Common myeloid progenitor, CD34-positive (primary cell): ENCODE data around the gene DPYSL4.

Experiments
- CTCF ChIA-PET: fragments of 350-600 bp; sonication (Branson Sonifier 250); formaldehyde crosslinking; loops from one replicate; lab custom pipeline; 2021; ENCODE audit warnings: antibody characterized with exemption; lab: Charles Lee
- POLR2A ChIA-PET: fragments of 350-600 bp; sonication (Branson Sonifier 250); formaldehyde crosslinking; loops from one replicate; lab custom pipeline; 2021; ENCODE audit warnings: antibody characterized with exemption; lab: Charles Lee
- DNase-seq, 3 donors: peaks; one replicate each; pipeline versions ENCODE4 v3.0.0 to v3.0.0-alpha.2; 2013
- H3K27ac ChIP-seq, 2 experiments: 1 replicate in 1 of 2; 2 replicates in 1 of 2; pipeline ENCODE4 v1.7.0; 2013; ENCODE audit warnings: inconsistent platforms in 2 of 2, low read length in 2 of 2, mild to moderate bottlenecking in 2 of 2, low read depth in 1 of 2, moderate library complexity in 1 of 2; ENCODE audit not compliant: severe bottlenecking in 2 of 2, insufficient read depth in 1 of 2, poor library complexity in 1 of 2
- H3K27me3 ChIP-seq, 5 experiments: replicated peaks in 2 of 5; 1 replicate in 3 of 5; 2 replicates in 2 of 5; pipeline versions ENCODE4 v1.6.1 to v1.7.0; 2013; ENCODE audit warnings: low read length in 4 of 5, mild to moderate bottlenecking in 2 of 5, moderate library complexity in 2 of 5, inconsistent platforms in 1 of 5; ENCODE audit not compliant: insufficient read depth in 5 of 5, control insufficient read depth in 4 of 5
- H3K36me3 ChIP-seq, 4 experiments: 1 replicate in 2 of 4; 2 replicates in 2 of 4; pipeline versions ENCODE4 v1.6.1 to v1.7.0; 2013; ENCODE audit warnings: low read length in 3 of 4, control low read depth in 1 of 4, mild to moderate bottlenecking in 1 of 4; ENCODE audit not compliant: control insufficient read depth in 4 of 4, insufficient read depth in 4 of 4
- H3K4me1 ChIP-seq, 4 experiments: 1 replicate in 3 of 4; 2 replicates in 1 of 4; pipeline versions ENCODE4 v1.6.1 to v1.7.1; 2013; ENCODE audit warnings: low read length in 3 of 4, mild to moderate bottlenecking in 3 of 4, control low read depth in 1 of 4, inconsistent platforms in 1 of 4, moderate library complexity in 1 of 4; ENCODE audit not compliant: control insufficient read depth in 4 of 4, insufficient read depth in 4 of 4; ENCODE audit errors: control extremely low read depth in 1 of 4
- H3K4me3 ChIP-seq, 7 experiments: 1 replicate in 4 of 7; 2 replicates in 3 of 7; pipeline versions ENCODE4 v1.5.1 to v1.7.0; 2013; ENCODE audit warnings: mild to moderate bottlenecking in 7 of 7, low read length in 6 of 7, moderate library complexity in 6 of 7, inconsistent platforms in 2 of 7, low read depth in 2 of 7, control low read depth in 1 of 7; ENCODE audit not compliant: insufficient read depth in 4 of 7, control insufficient read depth in 1 of 7; ENCODE audit errors: extremely low read depth in 1 of 7
- H3K9me3 ChIP-seq, 5 experiments: 1 replicate in 4 of 5; 2 replicates in 1 of 5; pipeline versions ENCODE4 v1.6.1 to v1.7.1; 2013; ENCODE audit warnings: low read length in 4 of 5, mild to moderate bottlenecking in 2 of 5, inconsistent platforms in 1 of 5, low read depth in 1 of 5, moderate library complexity in 1 of 5; ENCODE audit not compliant: control insufficient read depth in 4 of 5, insufficient read depth in 2 of 5; ENCODE audit errors: control extremely low read depth in 1 of 5
- WGBS: methylation state at CpG from one replicate; pipeline ENCODE4 v1.1.5; 2013; ENCODE audit not compliant: insufficient coverage; 5-methylcytosine and 5-hydroxymethylcytosine counted together

DPYSL4 gene

GRCh38 chr10:132203256-132204077 lies 16.7 kb downstream of the DPYSL4 start:
- POLR2A ChIA-PET = no interaction called here
- no peaks in the 10 kb centered on the region for H3K9me3 ChIP-seq

GRCh38 chr10:132204078-132204780 lies 17.5 kb downstream of the DPYSL4 start:
- DNase-seq = no peak
- ChIA-PET POLR2A (no interaction called here), CTCF (no interaction called here)
- H3K9me3 ChIP-seq = no peaks in the 10 kb centered on the region
- no peak overlapping the region for H3K4me3 ChIP-seq
- peaks cover 0 to 6% (median 2%) of the 10 kb centered on the region in 4 experiments for H3K4me1 ChIP-seq
- no peak overlapping the region for H3K27ac ChIP-seq
- H3K27me3 ChIP-seq = no peaks in the 10 kb centered on the region
- peaks cover 0 to 2% (median under 1%) of the 10 kb centered on the region in 4 experiments for H3K36me3 ChIP-seq
- 90% methylated on average over 17 of the region's 20 CpGs for WGBS

More at GRCh38 chr10:132203256-132204077, 16.7 kb downstream of the DPYSL4 start:
- Histone ChIP-seq H3K4me1 (peaks cover 0 to 6% (median 2%) of the 10 kb centered on the region in 4 experiments), H3K36me3 (peaks cover 0 to 2% (median 0%) of the 10 kb centered on the region in 4 experiments), H3K27ac (no peak overlapping the region), H3K27me3 (no peaks in the 10 kb centered on the region), H3K4me3 (no peak overlapping the region)
- WGBS = 93% methylated on average over 26 of the region's 34 CpGs
- CTCF ChIA-PET = no interaction called here
- DNase-seq = no peak

- Histone ChIP-seq H3K4me1 (peaks cover 0 to 6% (median 2%) of the 10 kb centered on the region in 4 experiments), H3K4me3 (no peak overlapping the region), H3K27me3 (no peaks in the 10 kb centered on the region), H3K9me3 (no peaks in the 10 kb centered on the region), H3K36me3 (peaks cover 0 to 2% (median under 1%) of the 10 kb centered on the region in 4 experiments), H3K27ac (no peak overlapping the region)
- CTCF ChIA-PET = no interaction called here
- DNase-seq = no peak
- 95% methylated on average over 26 of the region's 28 CpGs for WGBS
- POLR2A ChIA-PET = interaction anchor here (0.7 kb wide), 1 partner anchor 374 kb away, joined by 5 read pairs; no protein-coding TSS in a partner anchor
These were observed 18.2 kb downstream of the DPYSL4 start for GRCh38 chr10:132204781-132205473.

- ChIA-PET POLR2A (interaction anchor here (0.7 kb wide), 1 partner anchor 375 kb away, joined by 5 read pairs; no protein-coding TSS in a partner anchor), CTCF (no interaction called here)
- H3K27me3 ChIP-seq = no peaks in the 10 kb centered on the region
- H3K9me3 ChIP-seq = no peaks in the 10 kb centered on the region
- H3K4me1 ChIP-seq = peaks cover 0 to 6% (median 2%) of the 10 kb centered on the region in 4 experiments
- no peak overlapping the region for H3K4me3 ChIP-seq
- WGBS = 91% methylated on average over 22 of the region's 37 CpGs
- H3K36me3 ChIP-seq = peaks cover 0 to 2% (median under 1%) of the 10 kb centered on the region in 4 experiments
- DNase-seq = no peak
- H3K27ac ChIP-seq = no peak overlapping the region
These were observed 19.1 kb downstream of the DPYSL4 start for GRCh38 chr10:132205650-132206376.

GRCh38 chr10:132206377-132206745 lies 19.6 kb downstream of the DPYSL4 start:
- Histone ChIP-seq H3K27ac (no peak overlapping the region), H3K4me3 (no peak overlapping the region), H3K4me1 (peaks cover 0 to 6% (median 2%) of the 10 kb centered on the region in 4 experiments), H3K27me3 (no peaks in the 10 kb centered on the region), H3K9me3 (no peaks in the 10 kb centered on the region), H3K36me3 (peaks cover 0 to 2% (median under 1%) of the 10 kb centered on the region in 4 experiments)
- POLR2A ChIA-PET = no interaction called here
- 86% methylated on average over 9 of the region's 11 CpGs for WGBS
- no peak for DNase-seq
- CTCF ChIA-PET = interaction anchor here (1.2 kb wide), 1 partner anchor 14 kb away, joined by 3 read pairs; no protein-coding TSS in a partner anchor

- no peak for DNase-seq
- H3K9me3 ChIP-seq = no peaks in the 10 kb centered on the region
- CTCF ChIA-PET = interaction anchor here (1.2 kb wide), 1 partner anchor 15 kb away, joined by 3 read pairs; no protein-coding TSS in a partner anchor
- no peaks in the 10 kb centered on the region for H3K27me3 ChIP-seq
- H3K27ac ChIP-seq = no peak overlapping the region
- WGBS = 95% methylated on average over 23 of the region's 29 CpGs
- peaks cover 0 to 2% (median under 1%) of the 10 kb centered on the region in 4 experiments for H3K36me3 ChIP-seq
- no peak overlapping the region for H3K4me3 ChIP-seq
- POLR2A ChIA-PET = no interaction called here
- peaks cover 0 to 6% (median 2%) of the 10 kb centered on the region in 4 experiments for H3K4me1 ChIP-seq
These were observed 20.2 kb downstream of the DPYSL4 start for GRCh38 chr10:132206806-132207535.
